ENCODE measurements around the gene OTULIN.

DNA sequence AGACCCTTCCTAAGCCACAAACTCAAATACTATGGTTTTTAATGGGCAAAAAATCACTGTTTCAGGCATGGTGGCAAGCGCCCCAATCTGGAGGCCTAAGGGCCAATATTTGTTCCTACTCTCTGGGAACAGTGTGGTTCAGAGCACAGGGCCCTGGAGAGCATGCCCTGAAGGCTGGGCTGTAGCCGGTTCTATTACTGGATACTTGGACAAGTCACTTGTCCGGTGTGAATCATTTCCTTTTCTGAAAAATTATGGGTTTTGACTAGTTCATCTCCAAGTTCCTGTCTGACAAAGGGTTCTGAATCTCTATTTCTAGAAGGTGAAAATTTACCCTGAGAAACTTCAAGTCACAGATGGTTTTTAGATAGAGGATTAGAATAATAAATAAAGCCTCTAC is 75.0 kb downstream of the OTULIN start:
- TF ChIP-seq, protein P1, sequence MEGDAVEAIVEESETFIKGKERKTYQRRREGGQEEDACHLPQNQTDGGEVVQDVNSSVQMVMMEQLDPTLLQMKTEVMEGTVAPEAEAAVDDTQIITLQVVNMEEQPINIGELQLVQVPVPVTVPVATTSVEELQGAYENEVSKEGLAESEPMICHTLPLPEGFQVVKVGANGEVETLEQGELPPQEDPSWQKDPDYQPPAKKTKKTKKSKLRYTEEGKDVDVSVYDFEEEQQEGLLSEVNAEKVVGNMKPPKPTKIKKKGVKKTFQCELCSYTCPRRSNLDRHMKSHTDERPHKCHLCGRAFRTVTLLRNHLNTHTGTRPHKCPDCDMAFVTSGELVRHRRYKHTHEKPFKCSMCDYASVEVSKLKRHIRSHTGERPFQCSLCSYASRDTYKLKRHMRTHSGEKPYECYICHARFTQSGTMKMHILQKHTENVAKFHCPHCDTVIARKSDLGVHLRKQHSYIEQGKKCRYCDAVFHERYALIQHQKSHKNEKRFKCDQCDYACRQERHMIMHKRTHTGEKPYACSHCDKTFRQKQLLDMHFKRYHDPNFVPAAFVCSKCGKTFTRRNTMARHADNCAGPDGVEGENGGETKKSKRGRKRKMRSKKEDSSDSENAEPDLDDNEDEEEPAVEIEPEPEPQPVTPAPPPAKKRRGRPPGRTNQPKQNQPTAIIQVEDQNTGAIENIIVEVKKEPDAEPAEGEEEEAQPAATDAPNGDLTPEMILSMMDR (IDR thresholded peaks at IDR 0.05; ENCODE audit: low read depth, low read length, poor library complexity, severe bottlenecking), result no peak
- no peak for TF ChIP-seq EZH2phosphoT487 (IDR thresholded peaks at IDR 0.05; ENCODE audit: borderline replicate concordance, low read length)

All from DOHH2 (cell line).